Common myeloid progenitor, CD34-positive (primary cell): ENCODE results near the gene S100A11.

ENCODE experiments used
- CTCF ChIA-PET: fragments of 350-600 bp; sonication (Branson Sonifier 250); formaldehyde crosslinking; loops from one replicate; lab custom pipeline; 2021; ENCODE audit warnings: antibody characterized with exemption; lab: Charles Lee
- POLR2A ChIA-PET: fragments of 350-600 bp; sonication (Branson Sonifier 250); formaldehyde crosslinking; loops from one replicate; lab custom pipeline; 2021; ENCODE audit warnings: antibody characterized with exemption; lab: Charles Lee
- DNase-seq, 3 donors: peaks; one replicate each; pipeline versions ENCODE4 v3.0.0 to v3.0.0-alpha.2; 2013
- H3K27ac ChIP-seq, 2 experiments: 1 replicate in 1 of 2; 2 replicates in 1 of 2; pipeline ENCODE4 v1.7.0; 2013; ENCODE audit warnings: inconsistent platforms in 2 of 2, low read length in 2 of 2, mild to moderate bottlenecking in 2 of 2, low read depth in 1 of 2, moderate library complexity in 1 of 2; ENCODE audit not compliant: severe bottlenecking in 2 of 2, insufficient read depth in 1 of 2, poor library complexity in 1 of 2
- H3K27me3 ChIP-seq, 5 experiments: replicated peaks in 2 of 5; 1 replicate in 3 of 5; 2 replicates in 2 of 5; pipeline versions ENCODE4 v1.6.1 to v1.7.0; 2013; ENCODE audit warnings: low read length in 4 of 5, mild to moderate bottlenecking in 2 of 5, moderate library complexity in 2 of 5, inconsistent platforms in 1 of 5; ENCODE audit not compliant: insufficient read depth in 5 of 5, control insufficient read depth in 4 of 5
- H3K36me3 ChIP-seq, 4 experiments: 1 replicate in 2 of 4; 2 replicates in 2 of 4; pipeline versions ENCODE4 v1.6.1 to v1.7.0; 2013; ENCODE audit warnings: low read length in 3 of 4, control low read depth in 1 of 4, mild to moderate bottlenecking in 1 of 4; ENCODE audit not compliant: control insufficient read depth in 4 of 4, insufficient read depth in 4 of 4
- H3K4me1 ChIP-seq, 4 experiments: 1 replicate in 3 of 4; 2 replicates in 1 of 4; pipeline versions ENCODE4 v1.6.1 to v1.7.1; 2013; ENCODE audit warnings: low read length in 3 of 4, mild to moderate bottlenecking in 3 of 4, control low read depth in 1 of 4, inconsistent platforms in 1 of 4, moderate library complexity in 1 of 4; ENCODE audit not compliant: control insufficient read depth in 4 of 4, insufficient read depth in 4 of 4; ENCODE audit errors: control extremely low read depth in 1 of 4
- H3K4me3 ChIP-seq, 7 experiments: 1 replicate in 4 of 7; 2 replicates in 3 of 7; pipeline versions ENCODE4 v1.5.1 to v1.7.0; 2013; ENCODE audit warnings: mild to moderate bottlenecking in 7 of 7, low read length in 6 of 7, moderate library complexity in 6 of 7, inconsistent platforms in 2 of 7, low read depth in 2 of 7, control low read depth in 1 of 7; ENCODE audit not compliant: insufficient read depth in 4 of 7, control insufficient read depth in 1 of 7; ENCODE audit errors: extremely low read depth in 1 of 7
- H3K9me3 ChIP-seq, 5 experiments: 1 replicate in 4 of 5; 2 replicates in 1 of 5; pipeline versions ENCODE4 v1.6.1 to v1.7.1; 2013; ENCODE audit warnings: low read length in 4 of 5, mild to moderate bottlenecking in 2 of 5, inconsistent platforms in 1 of 5, low read depth in 1 of 5, moderate library complexity in 1 of 5; ENCODE audit not compliant: control insufficient read depth in 4 of 5, insufficient read depth in 2 of 5; ENCODE audit errors: control extremely low read depth in 1 of 5
- WGBS: methylation state at CpG from one replicate; pipeline ENCODE4 v1.1.5; 2013; ENCODE audit not compliant: insufficient coverage; 5-methylcytosine and 5-hydroxymethylcytosine counted together

The S100A11 gene

DNA sequence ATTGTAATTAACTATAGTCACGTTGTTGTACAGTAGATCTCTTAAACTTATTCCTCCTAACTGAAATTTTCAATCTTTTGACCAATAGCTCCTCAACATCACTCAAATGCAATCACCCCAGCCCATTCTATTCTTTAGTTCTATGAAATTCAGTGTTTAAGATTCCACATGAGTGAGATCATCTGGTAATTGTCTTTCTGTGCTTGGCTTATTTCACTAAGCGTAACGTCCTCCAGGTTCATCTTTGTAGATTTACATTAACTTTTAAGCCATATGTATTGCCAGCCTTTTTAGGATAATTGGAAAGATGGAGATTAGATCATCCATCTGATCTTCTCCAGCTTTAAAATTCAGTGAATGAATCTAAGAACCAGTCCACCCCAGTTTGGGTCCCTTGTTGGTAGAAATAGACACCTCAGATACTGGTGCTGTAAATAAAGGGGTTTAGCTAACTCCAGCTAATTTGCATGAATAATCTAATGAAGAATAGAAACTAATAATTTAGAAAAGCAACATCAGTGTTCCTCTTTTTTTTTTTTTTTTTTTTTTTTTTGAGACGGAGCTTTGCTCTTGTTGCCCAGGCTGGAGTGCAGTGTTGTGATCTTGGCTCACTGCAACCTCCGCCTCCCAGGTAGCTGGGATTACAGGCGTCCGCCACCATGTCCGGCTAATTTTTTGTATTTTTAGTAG lies 50.2 kb downstream of the S100A11 start:
- no peaks in the 10 kb centered on the region for H3K9me3 ChIP-seq
- no peak overlapping the region for H3K4me3 ChIP-seq
- peaks cover 0 to 43% (median 5%) of the 10 kb centered on the region in 4 experiments for H3K36me3 ChIP-seq
- H3K27me3 ChIP-seq = peaks cover 0 to 29% (median 0%) of the 10 kb centered on the region in 5 experiments
- H3K4me1 ChIP-seq = peaks cover 5 to 29% (median 17%) of the 10 kb centered on the region in 4 experiments
- no peak for DNase-seq
- ChIA-PET CTCF (interaction anchor here (0.6 to 17.5 kb wide), 11 partner anchors 8 to 150 kb away, joined by 3 to 141 read pairs (median 3); partner anchors contain the start of gene S100A10), POLR2A (no interaction called here)
- 98% methylated on average over 5 of the region's 8 CpGs for WGBS
- no peak overlapping the region for H3K27ac ChIP-seq

DNA sequence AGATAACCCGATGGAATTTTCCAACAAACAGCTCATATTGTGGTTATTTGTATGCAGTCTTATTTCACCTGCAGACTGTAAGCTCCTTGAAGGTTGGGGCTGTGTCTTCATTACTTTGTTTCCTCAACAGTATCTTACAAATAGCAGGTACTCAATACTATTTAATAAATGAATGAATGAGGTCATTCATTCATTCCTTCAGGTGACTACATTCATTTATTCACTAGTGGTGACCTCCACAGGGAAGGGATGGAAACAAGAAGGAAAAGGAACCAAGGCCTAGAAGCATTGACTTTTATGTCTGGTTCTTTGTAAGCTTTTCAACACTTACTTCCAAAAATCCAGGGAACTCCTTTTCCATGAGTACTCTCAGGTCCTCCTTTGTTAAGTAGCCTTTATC lies 51.0 kb downstream of the S100A11 start:
- Histone ChIP-seq H3K27ac (no peak overlapping the region), H3K4me1 (peaks cover 5 to 29% (median 16%) of the 10 kb centered on the region in 4 experiments), H3K36me3 (peaks cover 0 to 51% (median 4%) of the 10 kb centered on the region in 4 experiments), H3K4me3 (no peak overlapping the region), H3K27me3 (peaks cover 0 to 28% (median 0%) of the 10 kb centered on the region in 5 experiments), H3K9me3 (no peaks in the 10 kb centered on the region)
- ChIA-PET CTCF (interaction anchor here (0.6 to 17.5 kb wide), 8 partner anchors 8 to 149 kb away, joined by 3 to 141 read pairs (median 8); partner anchors contain the start of gene S100A10), POLR2A (no interaction called here)
- no peak for DNase-seq
- no CpG with 5 or more reads among the region's 1 CpG for WGBS

DNA sequence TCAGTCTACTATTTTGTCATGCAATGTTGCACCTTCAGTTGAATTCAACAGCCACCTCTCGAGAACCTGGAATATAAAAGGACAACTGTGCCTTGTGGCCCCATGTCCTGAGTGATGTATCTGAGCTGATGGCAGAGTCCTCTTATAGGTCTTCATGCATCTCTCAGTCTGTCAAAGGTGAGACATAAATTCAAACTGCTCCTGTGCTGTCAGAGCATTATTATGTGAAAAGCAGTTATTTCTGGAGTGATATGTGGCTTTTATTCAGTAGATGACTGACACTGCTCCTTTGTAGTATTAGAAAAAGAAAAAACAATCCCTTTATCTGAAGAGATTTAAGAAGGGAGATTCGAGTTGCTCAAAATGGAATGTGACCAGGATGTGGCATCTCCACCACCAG lies 51.5 kb downstream of the S100A11 start:
- WGBS = 100% methylated on average over 2 of the region's 2 CpGs
- peaks cover 0 to 26% (median 0%) of the 10 kb centered on the region in 5 experiments for H3K27me3 ChIP-seq
- ChIA-PET CTCF (interaction anchor here (1.4 to 17.5 kb wide), 6 partner anchors 9 to 50 kb away, joined by 4 to 141 read pairs (median 19); partner anchors contain the start of gene S100A10), POLR2A (no interaction called here)
- H3K27ac ChIP-seq = no peak overlapping the region
- no peaks in the 10 kb centered on the region for H3K9me3 ChIP-seq
- peaks cover 5 to 29% (median 16%) of the 10 kb centered on the region in 4 experiments for H3K4me1 ChIP-seq
- peaks cover 0 to 53% (median 3%) of the 10 kb centered on the region in 4 experiments for H3K36me3 ChIP-seq
- no peak overlapping the region for H3K4me3 ChIP-seq
- DNase-seq = no peak

DNA sequence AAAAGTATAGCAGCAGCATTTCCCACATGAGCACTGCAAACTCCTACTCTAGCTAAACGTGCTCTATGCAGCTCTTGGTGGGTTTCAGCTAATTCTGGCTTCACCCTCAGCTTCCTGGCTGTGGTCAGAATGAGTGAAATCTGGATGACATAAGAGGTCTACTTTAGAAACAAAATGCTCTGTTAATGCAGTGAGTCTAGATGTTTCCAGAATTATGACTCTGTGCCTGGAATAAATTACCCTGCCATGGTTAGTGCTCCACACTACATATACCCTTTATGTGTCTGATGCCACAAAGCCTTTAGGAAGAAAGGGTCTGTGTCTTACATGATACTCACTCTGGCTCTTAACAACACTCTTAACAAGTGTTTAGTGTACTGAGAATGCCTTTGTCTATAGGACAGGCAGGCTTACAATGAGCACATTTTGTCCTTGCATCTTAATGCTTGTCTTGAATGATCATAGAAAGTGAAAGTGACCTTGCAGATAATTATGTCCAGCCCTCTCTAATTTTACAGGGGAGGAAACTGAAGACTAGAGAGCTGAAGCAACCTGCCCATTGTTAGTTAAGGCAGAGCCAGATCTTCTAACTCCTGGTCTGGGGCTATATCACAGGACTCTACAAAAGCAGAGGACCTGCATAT lies 52.4 kb downstream of the S100A11 start:
- Histone ChIP-seq H3K27ac (no peak overlapping the region), H3K4me3 (peak overlapping the region in 1 of 7 experiments; percentile 34), H3K27me3 (peaks cover 0 to 20% (median 0%) of the 10 kb centered on the region in 5 experiments), H3K36me3 (peaks cover 0 to 50% (median 3%) of the 10 kb centered on the region in 4 experiments), H3K9me3 (no peaks in the 10 kb centered on the region), H3K4me1 (peaks cover 5 to 25% (median 16%) of the 10 kb centered on the region in 4 experiments)
- peak; percentile 25 to 73 (median 68) for DNase-seq
- 0% methylated on average over 1 of the region's 1 CpG for WGBS
- ChIA-PET POLR2A (no interaction called here), CTCF (interaction anchor here (1.1 to 17.5 kb wide), 7 partner anchors 9 to 46 kb away, joined by 3 to 141 read pairs (median 5); partner anchors contain the start of gene S100A10)
